ENCODE results near the gene MYO5B. TPM values are rescaled to one million over a fixed set of nuclear protein-coding genes. Genes with fewer than 3 reads are reported as not detected.
"Not testable (repeated sequence)": the region's sequence is repeated elsewhere in the genome, so short reads cannot be mapped to it uniquely, and the experiment has no call there.

Gene MYO5B
- total RNA-seq, 1 experiment from 2014 or later: 31.6 TPM

GRCh38 chr18:49799806-49800205, 395.1 kb downstream of the MYO5B start:
- H3K4me3 ChIP-seq, H3K9me3 ChIP-seq, DNase-seq, H3K27me3 ChIP-seq: not testable (repeated sequence)
- peaks cover 35% of the 10 kb centered on the region for H3K36me3 ChIP-seq

- DNase-seq: no peak
- peaks cover 53% of the 10 kb centered on the region for H3K36me3 ChIP-seq
- no peak overlapping the region for H3K4me3 ChIP-seq
- H3K27me3 ChIP-seq: no peaks in the 10 kb centered on the region
- H3K9me3 ChIP-seq: no peaks in the 10 kb centered on the region
These were observed 396.9 kb downstream of the MYO5B start for GRCh38 chr18:49798001-49798400.

- H3K36me3 ChIP-seq: peaks cover 57% of the 10 kb centered on the region
- no peak for DNase-seq
- H3K27me3 ChIP-seq: no peaks in the 10 kb centered on the region
- no peaks in the 10 kb centered on the region for H3K9me3 ChIP-seq
- no peak overlapping the region for H3K4me3 ChIP-seq
These were observed 399.1 kb downstream of the MYO5B start for GRCh38 chr18:49795612-49796552.

- Histone ChIP-seq H3K9me3 (no peaks in the 10 kb centered on the region), H3K4me3 (no peak overlapping the region), H3K36me3 (peaks cover 67% of the 10 kb centered on the region), H3K27me3 (no peaks in the 10 kb centered on the region)
- DNase-seq: no peak
These were observed 400.2 kb downstream of the MYO5B start for GRCh38 chr18:49794743-49795142.

GRCh38 chr18:49789560-49790134, 405.3 kb downstream of the MYO5B start:
- not testable (repeated sequence) for H3K4me3 ChIP-seq, H3K27me3 ChIP-seq, DNase-seq, H3K9me3 ChIP-seq
- peaks cover 74% of the 10 kb centered on the region for H3K36me3 ChIP-seq

- DNase-seq: no peak
These were observed 406.5 kb downstream of the MYO5B start for GRCh38 chr18:49788327-49788898.

GRCh38 chr18:49786019-49786720, 408.8 kb downstream of the MYO5B start:
- H3K27me3 ChIP-seq: no peaks in the 10 kb centered on the region
- no peak for DNase-seq
- H3K9me3 ChIP-seq: no peaks in the 10 kb centered on the region
- H3K36me3 ChIP-seq: peaks cover 66% of the 10 kb centered on the region
- no peak overlapping the region for H3K4me3 ChIP-seq

More at GRCh38 chr18:49788327-49788898, 406.5 kb downstream of the MYO5B start:
- peaks cover 67% of the 10 kb centered on the region for H3K36me3 ChIP-seq
- H3K4me3 ChIP-seq: no peak overlapping the region
- no peaks in the 10 kb centered on the region for H3K27me3 ChIP-seq
- no peaks in the 10 kb centered on the region for H3K9me3 ChIP-seq

- DNase-seq: no peak
- Histone ChIP-seq H3K4me3 (no peak overlapping the region), H3K9me3 (no peaks in the 10 kb centered on the region), H3K36me3 (peaks cover 66% of the 10 kb centered on the region), H3K27me3 (no peaks in the 10 kb centered on the region)
These were observed 410.3 kb downstream of the MYO5B start for GRCh38 chr18:49784427-49785185.

GRCh38 chr18:49783631-49784030, 411.3 kb downstream of the MYO5B start:
- H3K9me3 ChIP-seq, H3K4me3 ChIP-seq, DNase-seq, H3K27me3 ChIP-seq: not testable (repeated sequence)
- H3K36me3 ChIP-seq: peaks cover 71% of the 10 kb centered on the region

GRCh38 chr18:49778826-49779465, 416.0 kb downstream of the MYO5B start:
- H3K36me3 ChIP-seq: peaks cover 46% of the 10 kb centered on the region
- DNase-seq: no peak
- H3K9me3 ChIP-seq: 0 out of 2 replicates have a peak, but pooled peaks cover 2% of the 10 kb centered on the region
- H3K27me3 ChIP-seq: no peaks in the 10 kb centered on the region
- H3K4me3 ChIP-seq: no peak overlapping the region

Other genes starting within 250 kb of the MYO5B start
- not detected in 2 replicates for gene CFAP53, start 71.3 kb upstream of the MYO5B start, total RNA-seq (2014; rRNA removed; shearing (Covaris generic); ENCODE audit: low replicate concordance)
- 28.2 and 34.4 TPM in 2 replicates for gene MBD1, start 86.4 kb upstream of the MYO5B start, total RNA-seq (2014; rRNA removed; shearing (Covaris generic); ENCODE audit: low replicate concordance)
- 39.0 and 59.3 TPM in 2 replicates for gene CXXC1, start 92.5 kb upstream of the MYO5B start, total RNA-seq (2014; rRNA removed; shearing (Covaris generic); ENCODE audit: low replicate concordance)
- 33.2 and 42.0 TPM in 2 replicates for gene SKA1, start 179.9 kb upstream of the MYO5B start, total RNA-seq (2014; rRNA removed; shearing (Covaris generic); ENCODE audit: low replicate concordance)

All from MG63 (cell line).